H9 (cell line): ENCODE data around the gene PDF. TPM values are rescaled to one million over a fixed set of nuclear protein-coding genes. Genes with fewer than 3 reads are reported as not detected.

Source experiments
- DNase-seq: peaks from one replicate; pipeline ENCODE4 v3.0.0-alpha.2; 2017
- H2AFZ ChIP-seq: one replicate; pipeline ENCODE4 v1.6.1; 2013; ENCODE audit warnings: mild to moderate bottlenecking, low read length, control low read depth, moderate library complexity
- H2AK5ac ChIP-seq: 2 replicates; pipeline ENCODE4 v1.6.1; 2013; ENCODE audit warnings: low read length, control low read depth, mixed read lengths; ENCODE audit not compliant: insufficient read length
- H2BK120ac ChIP-seq: one replicate; pipeline ENCODE4 v1.6.1; 2013; ENCODE audit warnings: low read depth, mild to moderate bottlenecking, low read length, control low read depth, inconsistent platforms; ENCODE audit not compliant: poor library complexity, severe bottlenecking
- H2BK12ac ChIP-seq: 2 replicates; pipeline ENCODE4 v1.6.1; 2013; ENCODE audit warnings: low read length, control low read depth, mixed read lengths, low read depth; ENCODE audit not compliant: insufficient read length
- H2BK15ac ChIP-seq: 2 replicates; pipeline ENCODE4 v1.6.1; 2013; ENCODE audit warnings: low read depth, low read length, control low read depth
- H2BK20ac ChIP-seq: one replicate; pipeline ENCODE4 v1.6.1; 2013; ENCODE audit warnings: low read depth, mild to moderate bottlenecking, low read length, control low read depth, inconsistent platforms; ENCODE audit not compliant: poor library complexity, severe bottlenecking
- H2BK5ac ChIP-seq: 2 replicates; pipeline ENCODE4 v1.6.1; 2013; ENCODE audit warnings: low read length, control low read depth, mixed read lengths; ENCODE audit not compliant: insufficient read length
- H3K14ac ChIP-seq: 2 replicates; pipeline ENCODE4 v1.6.1; 2013; ENCODE audit warnings: low read length, control low read depth; ENCODE audit not compliant: insufficient read depth
- H3K18ac ChIP-seq: 2 replicates; pipeline ENCODE4 v1.6.1; 2013; ENCODE audit warnings: low read depth, mild to moderate bottlenecking, mixed read lengths, low read length, control low read depth; ENCODE audit not compliant: insufficient read length
- H3K23ac ChIP-seq: 2 replicates; pipeline ENCODE4 v1.6.1; 2013; ENCODE audit warnings: low read length, control low read depth, mixed read lengths, low read depth; ENCODE audit not compliant: insufficient read length
- H3K23me2 ChIP-seq: 2 replicates; pipeline ENCODE4 v1.6.1; 2013; ENCODE audit warnings: low read depth, mild to moderate bottlenecking, mixed read lengths, low read length, control low read depth; ENCODE audit not compliant: insufficient read length, poor library complexity, severe bottlenecking
- H3K27ac ChIP-seq: 2 replicates; pipeline ENCODE4 v1.5.1; 2013; ENCODE audit warnings: low read length, control low read depth, mixed read lengths, low read depth; ENCODE audit not compliant: insufficient read length
- H3K27me3 ChIP-seq: 2 replicates; pipeline ENCODE4 v1.6.1; 2013; ENCODE audit warnings: low read length, control low read depth, inconsistent platforms; ENCODE audit not compliant: insufficient read depth
- H3K4ac ChIP-seq: 2 replicates; pipeline ENCODE4 v1.6.1; 2013; ENCODE audit warnings: low read depth, mild to moderate bottlenecking, control low read depth, inconsistent platforms, low read length, moderate library complexity
- H3K4me1 ChIP-seq: 2 replicates; pipeline ENCODE4 v1.6.1; 2013; ENCODE audit warnings: low read length, control low read depth, inconsistent platforms; ENCODE audit not compliant: insufficient read depth
- H3K4me2 ChIP-seq: 2 replicates; pipeline ENCODE4 v1.6.1; 2013; ENCODE audit warnings: low read length, control low read depth, mixed read lengths; ENCODE audit not compliant: insufficient read length, insufficient read depth
- H3K56ac ChIP-seq: 2 replicates; pipeline ENCODE4 v1.6.1; 2013; ENCODE audit warnings: low read depth, mild to moderate bottlenecking, mixed read lengths, low read length, control low read depth; ENCODE audit not compliant: insufficient read length
- H3K79me1 ChIP-seq: 2 replicates; pipeline ENCODE4 v1.6.1; 2013; ENCODE audit warnings: low read depth, mild to moderate bottlenecking, moderate library complexity, low read length, control low read depth, inconsistent platforms; ENCODE audit not compliant: insufficient read depth, poor library complexity, severe bottlenecking
- H3K79me2 ChIP-seq: 2 replicates; pipeline ENCODE4 v1.6.1; 2013; ENCODE audit warnings: low read length, control low read depth, inconsistent platforms; ENCODE audit not compliant: insufficient read depth
- H3K9ac ChIP-seq: 2 replicates; pipeline ENCODE4 v1.6.1; 2013; ENCODE audit warnings: low read length, control low read depth, mixed read lengths; ENCODE audit not compliant: insufficient read length; ENCODE audit errors: extremely low read depth
- H3K9me3 ChIP-seq: one replicate; pipeline ENCODE4 v1.6.1; 2013; ENCODE audit warnings: low read depth, low read length, inconsistent platforms; ENCODE audit not compliant: control insufficient read depth
- H3T11ph ChIP-seq: one replicate; pipeline ENCODE4 v1.6.1; 2013; ENCODE audit warnings: mild to moderate bottlenecking, low read length, control low read depth, inconsistent platforms
- H4K20me1 ChIP-seq: one replicate; pipeline ENCODE4 v1.6.1; 2013; ENCODE audit not compliant: control insufficient read depth, insufficient read length, insufficient read depth
- H4K5ac ChIP-seq: 2 replicates; pipeline ENCODE4 v1.6.1; 2013; ENCODE audit warnings: low read depth, mild to moderate bottlenecking, mixed read lengths, low read length, control low read depth; ENCODE audit not compliant: insufficient read length
- H4K8ac ChIP-seq: replicated peaks from 2 replicates; pipeline ENCODE4 v1.6.1; 2013; ENCODE audit warnings: low read length, control low read depth, mixed read lengths, low read depth; ENCODE audit not compliant: insufficient read length
- H4K91ac ChIP-seq: 2 replicates; pipeline ENCODE4 v1.6.1; 2013; ENCODE audit warnings: low read depth, mild to moderate bottlenecking, moderate library complexity, mixed read lengths, low read length, control low read depth; ENCODE audit not compliant: insufficient read length
- H3K27ac Mint-ChIP-seq, 3 experiments: 2 replicates in 2 of 3; 3 replicates in 1 of 3; pipeline ENCODE4 v1.8.0; 2020 to 2021; ENCODE audit warnings: mixed read lengths in 3 of 3, mild to moderate bottlenecking in 1 of 3, moderate library complexity in 1 of 3
- H3K27me3 Mint-ChIP-seq: 2 replicates; pipeline ENCODE4 v1.8.0; 2021; ENCODE audit warnings: low read depth, mild to moderate bottlenecking, moderate library complexity, mixed read lengths
- H3K36me3 Mint-ChIP-seq, 3 experiments: 2 replicates in 2 of 3; 3 replicates in 1 of 3; pipeline ENCODE4 v1.8.0; 2020 to 2021; ENCODE audit warnings: low read depth in 3 of 3, mixed read lengths in 3 of 3; ENCODE audit not compliant: insufficient read depth in 1 of 3
- H3K4me1 Mint-ChIP-seq, 2 experiments: 2 replicates each; pipeline ENCODE4 v1.8.0; 2020; ENCODE audit warnings: mixed read lengths in 2 of 2
- H3K4me3 Mint-ChIP-seq, 2 experiments: 2 replicates in 1 of 2; 3 replicates in 1 of 2; pipeline ENCODE4 v1.8.0; 2020 to 2021; ENCODE audit warnings: mild to moderate bottlenecking in 2 of 2, mixed read lengths in 2 of 2, moderate library complexity in 1 of 2
- H3K9me3 Mint-ChIP-seq, 2 experiments: 2 replicates in 1 of 2; 3 replicates in 1 of 2; pipeline ENCODE4 v1.8.0; 2020; ENCODE audit warnings: mild to moderate bottlenecking in 2 of 2, mixed read lengths in 2 of 2, moderate library complexity in 1 of 2
- WGBS: extraction: QIAGEN DNeasy Blood & Tissue Kit; methylation state at CpG from one replicate; pipeline ENCODE4 v1.1.7; 2013; ENCODE audit warnings: missing lambda C conversion rate, low lambda C conversion rate, mixed read lengths; ENCODE audit not compliant: insufficient read length; ENCODE audit errors: extremely low coverage; 5-methylcytosine and 5-hydroxymethylcytosine counted together
- total RNA-seq: library from RNA; stranded (reverse); gene quantifications from 2 replicates; pipeline ENCODE4 v1.2.1, GENCODE V29; 2021
- TF ChIP-seq, protein P1 (sequence below): fragments of 200-600 bp; sonication (generic); conservative IDR thresholded peaks from 3 replicates; pipeline ENCODE4 v1.8.0; 2021; ENCODE audit warnings: antibody characterized with exemption, mild to moderate bottlenecking

Gene PDF
- total RNA-seq, 1 experiment from 2014 or later, result 36.4 TPM

GRCh38 chr16:69324013-69324531 is 6.3 kb downstream of the PDF start:
- no peak overlapping the region for H2BK120ac ChIP-seq
- H4K8ac ChIP-seq, result no peak overlapping the region
- DNase-seq, result no peak
- no peaks in the 10 kb centered on the region for H3K9me3 ChIP-seq
- H3K9ac ChIP-seq, result no peak overlapping the region
- Mint-ChIP-seq H3K36me3 (peaks cover 52 to 98% (median 86%) of the 10 kb centered on the region in 3 experiments), H3K4me3 (no peak overlapping the region), H3K27me3 (no peaks in the 10 kb centered on the region), H3K27ac (no peak overlapping the region), H3K4me1 (peaks cover 12 to 19% of the 10 kb centered on the region in 2 experiments), H3K9me3 (no peaks in the 10 kb centered on the region)
- no peak overlapping the region for H2AFZ ChIP-seq
- TF ChIP-seq, protein P1, sequence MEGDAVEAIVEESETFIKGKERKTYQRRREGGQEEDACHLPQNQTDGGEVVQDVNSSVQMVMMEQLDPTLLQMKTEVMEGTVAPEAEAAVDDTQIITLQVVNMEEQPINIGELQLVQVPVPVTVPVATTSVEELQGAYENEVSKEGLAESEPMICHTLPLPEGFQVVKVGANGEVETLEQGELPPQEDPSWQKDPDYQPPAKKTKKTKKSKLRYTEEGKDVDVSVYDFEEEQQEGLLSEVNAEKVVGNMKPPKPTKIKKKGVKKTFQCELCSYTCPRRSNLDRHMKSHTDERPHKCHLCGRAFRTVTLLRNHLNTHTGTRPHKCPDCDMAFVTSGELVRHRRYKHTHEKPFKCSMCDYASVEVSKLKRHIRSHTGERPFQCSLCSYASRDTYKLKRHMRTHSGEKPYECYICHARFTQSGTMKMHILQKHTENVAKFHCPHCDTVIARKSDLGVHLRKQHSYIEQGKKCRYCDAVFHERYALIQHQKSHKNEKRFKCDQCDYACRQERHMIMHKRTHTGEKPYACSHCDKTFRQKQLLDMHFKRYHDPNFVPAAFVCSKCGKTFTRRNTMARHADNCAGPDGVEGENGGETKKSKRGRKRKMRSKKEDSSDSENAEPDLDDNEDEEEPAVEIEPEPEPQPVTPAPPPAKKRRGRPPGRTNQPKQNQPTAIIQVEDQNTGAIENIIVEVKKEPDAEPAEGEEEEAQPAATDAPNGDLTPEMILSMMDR, result no peak
- H3K56ac ChIP-seq, result no peak overlapping the region
- no peaks in the 10 kb centered on the region for H3K27me3 ChIP-seq
- H3K79me1 ChIP-seq, result peaks cover 5% of the 10 kb centered on the region
- no peak overlapping the region for H3K4ac ChIP-seq
- WGBS, result no CpG with 5 or more reads among the region's 8 CpGs
- no peak overlapping the region for H3K23ac ChIP-seq
- H2BK15ac ChIP-seq, result no peak overlapping the region
- H4K5ac ChIP-seq, result no peak overlapping the region
- H3K4me1 ChIP-seq, result no peaks in the 10 kb centered on the region
- H2BK12ac ChIP-seq, result no peak overlapping the region
- H2AK5ac ChIP-seq, result no peak overlapping the region
- H3K18ac ChIP-seq, result no peak overlapping the region
- H2BK5ac ChIP-seq, result no peak overlapping the region
- H3K23me2 ChIP-seq, result no peaks in the 10 kb centered on the region
- H3K14ac ChIP-seq, result no peak overlapping the region
- H3K4me2 ChIP-seq, result no peak overlapping the region
- no peak overlapping the region for H4K91ac ChIP-seq
- H3K27ac ChIP-seq, result no peak overlapping the region
- no peaks in the 10 kb centered on the region for H4K20me1 ChIP-seq
- no peak overlapping the region for H2BK20ac ChIP-seq
- H3K79me2 ChIP-seq, result peaks cover 10% of the 10 kb centered on the region; the same call in 1 of the 2 replicates
- H3T11ph ChIP-seq, result no peak overlapping the region
